OCI-LY3 (cell line): Measurements from ENCODE around the gene SLC15A2.

ENCODE experiments used
- EZH2phosphoT487 ChIP-seq: fragments of 200-600 bp; shearing (Covaris generic); IDR thresholded peaks from 2 replicates; pipeline ENCODE4 v1.6.1; 2018; ENCODE audit warnings: antibody characterized with exemption, mixed run types, low read depth
- TF ChIP-seq, protein P1 (sequence below): fragments of 200-600, 300-600 bp; sonication (generic); IDR thresholded peaks from 2 replicates; pipeline ENCODE4 v1.5.1; 2014; ENCODE audit warnings: antibody characterized with exemption, low read length, low read depth

DNA sequence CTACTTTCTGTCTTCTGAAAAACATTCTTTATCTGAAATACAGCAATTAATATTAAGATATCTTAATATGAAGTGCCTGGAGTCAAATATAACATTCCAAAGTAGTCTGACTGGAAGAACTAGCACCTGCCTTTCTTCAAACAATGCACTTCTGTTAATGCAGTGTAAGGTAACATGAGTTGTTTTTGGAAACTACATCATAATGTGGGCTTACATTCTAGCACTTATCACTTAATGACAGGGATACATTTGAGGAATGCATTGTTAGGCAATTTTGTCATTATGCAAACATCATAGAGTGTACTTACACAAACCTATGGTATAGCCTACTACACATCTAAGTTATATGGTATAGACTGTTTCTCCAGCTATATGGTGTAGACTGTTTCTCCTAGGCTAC is 49.2 kb downstream of the SLC15A2 start:
- TF ChIP-seq, protein P1, sequence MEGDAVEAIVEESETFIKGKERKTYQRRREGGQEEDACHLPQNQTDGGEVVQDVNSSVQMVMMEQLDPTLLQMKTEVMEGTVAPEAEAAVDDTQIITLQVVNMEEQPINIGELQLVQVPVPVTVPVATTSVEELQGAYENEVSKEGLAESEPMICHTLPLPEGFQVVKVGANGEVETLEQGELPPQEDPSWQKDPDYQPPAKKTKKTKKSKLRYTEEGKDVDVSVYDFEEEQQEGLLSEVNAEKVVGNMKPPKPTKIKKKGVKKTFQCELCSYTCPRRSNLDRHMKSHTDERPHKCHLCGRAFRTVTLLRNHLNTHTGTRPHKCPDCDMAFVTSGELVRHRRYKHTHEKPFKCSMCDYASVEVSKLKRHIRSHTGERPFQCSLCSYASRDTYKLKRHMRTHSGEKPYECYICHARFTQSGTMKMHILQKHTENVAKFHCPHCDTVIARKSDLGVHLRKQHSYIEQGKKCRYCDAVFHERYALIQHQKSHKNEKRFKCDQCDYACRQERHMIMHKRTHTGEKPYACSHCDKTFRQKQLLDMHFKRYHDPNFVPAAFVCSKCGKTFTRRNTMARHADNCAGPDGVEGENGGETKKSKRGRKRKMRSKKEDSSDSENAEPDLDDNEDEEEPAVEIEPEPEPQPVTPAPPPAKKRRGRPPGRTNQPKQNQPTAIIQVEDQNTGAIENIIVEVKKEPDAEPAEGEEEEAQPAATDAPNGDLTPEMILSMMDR = no peak
- no peak for TF ChIP-seq EZH2phosphoT487
